ENCODE data around the gene TXLNA. TPM values are rescaled to one million over a fixed set of nuclear protein-coding genes. Genes with fewer than 3 reads are reported as not detected.
"Not testable (repeated sequence)": the region's sequence is repeated elsewhere in the genome, so short reads cannot be mapped to it uniquely, and the experiment has no call there.

TXLNA gene
- total RNA-seq, result 100 to 1,000 TPM in 1 of 2 donors, 10 to 100 TPM in 1; 97.1 to 113 TPM

- DNase-seq (peak; percentile 93 to 94), ATAC-seq (replicated peaks in 1 of 2) (peak; percentile 87 to 91)
- no peaks in the 10 kb centered on the region for H3K9me3 Mint-ChIP-seq
- H3K27ac Mint-ChIP-seq, result peak within 1 kb of the TSS; percentile 98
- peaks cover 22 to 35% of the 10 kb centered on the region in 2 donors for H3K36me3 Mint-ChIP-seq (ENCODE audit: insufficient read depth in 2 of 2)
- no peaks in the 10 kb centered on the region for H3K27me3 Mint-ChIP-seq (ENCODE audit: low read depth)
- peak within 1 kb of the TSS; percentile 98 to 99 for H3K4me3 Mint-ChIP-seq
- peaks cover 53% of the 10 kb centered on the region for H3K4me1 Mint-ChIP-seq (ENCODE audit: low read depth)
These were observed at the start of gene TXLNA for GRCh38 chr1:32179443-32180185. TXLNA (plus strand) TSS chr1:32179675; CDS start chr1:32180346, 671 bp downstream.

- H3K9me3 Mint-ChIP-seq; ATAC-seq (replicated peaks in 1 of 2); H3K4me3 Mint-ChIP-seq; DNase-seq; H3K27ac Mint-ChIP-seq; H3K27me3 Mint-ChIP-seq (ENCODE audit: low read depth): not testable (repeated sequence)
- H3K36me3 Mint-ChIP-seq (ENCODE audit: insufficient read depth in 2 of 2), result peaks cover 0 to 17% of the 10 kb centered on the region in 2 donors
- peaks cover 19% of the 10 kb centered on the region for H3K4me1 Mint-ChIP-seq (ENCODE audit: low read depth)
These were observed 45.6 kb upstream of the TXLNA start for GRCh38 chr1:32133950-32134280.

GRCh38 chr1:32137111-32137510, 42.4 kb upstream of the TXLNA start:
- ATAC-seq (replicated peaks in 1 of 2) (no peak), DNase-seq (no peak)
- Mint-ChIP-seq H3K27ac (peak overlapping the region; percentile 86), H3K27me3 (ENCODE audit: low read depth) (no peaks in the 10 kb centered on the region), H3K9me3 (no peaks in the 10 kb centered on the region), H3K4me3 (no peak overlapping the region), H3K36me3 (ENCODE audit: insufficient read depth in 2 of 2) (peaks cover 0 to 9% of the 10 kb centered on the region in 2 donors), H3K4me1 (ENCODE audit: low read depth) (peaks cover 35% of the 10 kb centered on the region)

GRCh38 chr1:32138965-32139364, 40.5 kb upstream of the TXLNA start:
- H3K27ac Mint-ChIP-seq, result peak overlapping the region; percentile 11

GRCh38 chr1:32142446-32143301, 36.8 kb upstream of the TXLNA start:
- peaks cover 2 to 25% of the 10 kb centered on the region in 2 donors for H3K36me3 Mint-ChIP-seq (ENCODE audit: insufficient read depth in 2 of 2)
- ATAC-seq (replicated peaks in 1 of 2) (no peak), DNase-seq (no peak)
- H3K27ac Mint-ChIP-seq, result no peak overlapping the region
- H3K4me1 Mint-ChIP-seq (ENCODE audit: low read depth), result peaks cover 74% of the 10 kb centered on the region
- no peaks in the 10 kb centered on the region for H3K27me3 Mint-ChIP-seq (ENCODE audit: low read depth)
- no peak overlapping the region for H3K4me3 Mint-ChIP-seq
- H3K9me3 Mint-ChIP-seq, result no peaks in the 10 kb centered on the region

More at GRCh38 chr1:32138965-32139364, 40.5 kb upstream of the TXLNA start:
- Mint-ChIP-seq H3K4me3 (no peak overlapping the region), H3K4me1 (ENCODE audit: low read depth) (peaks cover 47% of the 10 kb centered on the region), H3K9me3 (no peaks in the 10 kb centered on the region), H3K36me3 (ENCODE audit: insufficient read depth in 2 of 2) (peaks cover 0 to 9% of the 10 kb centered on the region in 2 donors), H3K27me3 (ENCODE audit: low read depth) (no peaks in the 10 kb centered on the region)
- no peak for DNase-seq
- ATAC-seq (replicated peaks in 1 of 2), result no peak

GRCh38 chr1:32143302-32143695, 36.2 kb upstream of the TXLNA start:
- not testable (repeated sequence) for DNase-seq; H3K27ac Mint-ChIP-seq; H3K4me3 Mint-ChIP-seq; H3K27me3 Mint-ChIP-seq (ENCODE audit: low read depth); ATAC-seq (replicated peaks in 1 of 2); H3K9me3 Mint-ChIP-seq
- peaks cover 73% of the 10 kb centered on the region for H3K4me1 Mint-ChIP-seq (ENCODE audit: low read depth)
- peaks cover 5 to 26% of the 10 kb centered on the region in 2 donors for H3K36me3 Mint-ChIP-seq (ENCODE audit: insufficient read depth in 2 of 2)

GRCh38 chr1:32144033-32144432, 35.4 kb upstream of the TXLNA start:
- H3K4me3 Mint-ChIP-seq, result no peak overlapping the region
- H3K27me3 Mint-ChIP-seq (ENCODE audit: low read depth), result no peaks in the 10 kb centered on the region
- H3K36me3 Mint-ChIP-seq (ENCODE audit: insufficient read depth in 2 of 2), result peaks cover 7 to 33% of the 10 kb centered on the region in 2 donors
- ATAC-seq (replicated peaks in 1 of 2) (no peak), DNase-seq (no peak)
- H3K9me3 Mint-ChIP-seq, result peaks cover 1 to 2% of the 10 kb centered on the region in 2 donors
- H3K4me1 Mint-ChIP-seq (ENCODE audit: low read depth), result peaks cover 66% of the 10 kb centered on the region
- no peak overlapping the region for H3K27ac Mint-ChIP-seq

GRCh38 chr1:32147799-32148198, 31.7 kb upstream of the TXLNA start:
- ATAC-seq (replicated peaks in 1 of 2); H3K27ac Mint-ChIP-seq; DNase-seq; H3K4me3 Mint-ChIP-seq; H3K9me3 Mint-ChIP-seq; H3K27me3 Mint-ChIP-seq (ENCODE audit: low read depth): not testable (repeated sequence)
- Mint-ChIP-seq H3K36me3 (ENCODE audit: insufficient read depth in 2 of 2) (peaks cover 10 to 37% of the 10 kb centered on the region in 2 donors), H3K4me1 (ENCODE audit: low read depth) (peaks cover 52% of the 10 kb centered on the region)

- H3K36me3 Mint-ChIP-seq (ENCODE audit: insufficient read depth in 2 of 2), result peaks cover 9 to 31% of the 10 kb centered on the region in 2 donors
- H3K27me3 Mint-ChIP-seq (ENCODE audit: low read depth), result no peaks in the 10 kb centered on the region
- H3K4me3 Mint-ChIP-seq, result no peak overlapping the region
- H3K4me1 Mint-ChIP-seq (ENCODE audit: low read depth), result peaks cover 26% of the 10 kb centered on the region
- DNase-seq (no peak), ATAC-seq (replicated peaks in 1 of 2) (no peak)
- no peak overlapping the region for H3K27ac Mint-ChIP-seq
- H3K9me3 Mint-ChIP-seq, result peaks cover 1 to 2% of the 10 kb centered on the region in 2 donors
These were observed 28.6 kb upstream of the TXLNA start for GRCh38 chr1:32150847-32151246.

- Mint-ChIP-seq H3K9me3 (peaks cover 1 to 2% of the 10 kb centered on the region in 2 donors), H3K4me3 (no peak overlapping the region), H3K27ac (no peak overlapping the region), H3K27me3 (ENCODE audit: low read depth) (no peaks in the 10 kb centered on the region), H3K36me3 (ENCODE audit: insufficient read depth in 2 of 2) (peaks cover 9 to 30% of the 10 kb centered on the region in 2 donors), H3K4me1 (ENCODE audit: low read depth) (peaks cover 22% of the 10 kb centered on the region)
- ATAC-seq (replicated peaks in 1 of 2) (no peak), DNase-seq (no peak)
These were observed 28.1 kb upstream of the TXLNA start for GRCh38 chr1:32151319-32151787.

- Mint-ChIP-seq H3K27ac (peak overlapping the region; percentile 54), H3K4me1 (ENCODE audit: low read depth) (peaks cover 11% of the 10 kb centered on the region), H3K9me3 (no peaks in the 10 kb centered on the region), H3K4me3 (no peak overlapping the region), H3K27me3 (ENCODE audit: low read depth) (no peaks in the 10 kb centered on the region), H3K36me3 (ENCODE audit: insufficient read depth in 2 of 2) (peaks cover 7 to 30% of the 10 kb centered on the region in 2 donors)
- DNase-seq (no peak), ATAC-seq (replicated peaks in 1 of 2) (peak; percentile 32 to 58)
These were observed 20.3 kb upstream of the TXLNA start for GRCh38 chr1:32159189-32159588.

GRCh38 chr1:32163405-32163804, 16.1 kb upstream of the TXLNA start:
- Mint-ChIP-seq H3K4me3 (no peak overlapping the region), H3K4me1 (ENCODE audit: low read depth) (peaks cover 11% of the 10 kb centered on the region), H3K9me3 (no peaks in the 10 kb centered on the region), H3K36me3 (ENCODE audit: insufficient read depth in 2 of 2) (peaks cover 2 to 18% of the 10 kb centered on the region in 2 donors), H3K27me3 (ENCODE audit: low read depth) (no peaks in the 10 kb centered on the region), H3K27ac (no peak overlapping the region)
- DNase-seq, result no peak
- no peak for ATAC-seq (replicated peaks in 1 of 2)

- not testable (repeated sequence) for H3K9me3 Mint-ChIP-seq; H3K27ac Mint-ChIP-seq; H3K4me3 Mint-ChIP-seq; H3K4me1 Mint-ChIP-seq (ENCODE audit: low read depth); ATAC-seq (replicated peaks in 1 of 2); DNase-seq; H3K27me3 Mint-ChIP-seq (ENCODE audit: low read depth)
- peaks cover 7 to 17% of the 10 kb centered on the region in 2 donors for H3K36me3 Mint-ChIP-seq (ENCODE audit: insufficient read depth in 2 of 2)
These were observed 13.8 kb upstream of the TXLNA start for GRCh38 chr1:32165633-32166032.
